Smooth muscle cell (in vitro differentiated cells): ENCODE data around the gene OSBPL1A. TPM values are rescaled to one million over a fixed set of nuclear protein-coding genes. Genes with fewer than 3 reads are reported as not detected.
A peak's percentile ranks its signal among the peaks of the same experiment; 100 is the strongest.

Source experiments
- DNase-seq: peaks from one replicate; lab custom pipeline; 2025; ENCODE audit not compliant: unreplicated experiment; lab: John Stamatoyannopoulos, UW
- H2AFZ ChIP-seq: fragments of 200-600 bp; sonication (generic); 2 replicates; pipeline ENCODE4 v1.6.0; 2016; ENCODE audit warnings: antibody characterized with exemption, low read depth, mild to moderate bottlenecking
- H3F3A ChIP-seq: fragments of 200-600 bp; sonication (generic); 2 replicates; pipeline ENCODE4 v1.6.0; 2017; ENCODE audit warnings: antibody characterized with exemption, low read depth
- H3K27ac ChIP-seq: fragments of 200-600 bp; sonication (generic); 2 replicates; pipeline ENCODE4 v1.5.1; 2016; ENCODE audit warnings: low read depth, mild to moderate bottlenecking
- H3K27me3 ChIP-seq: fragments of 200-600 bp; sonication (generic); 2 replicates; pipeline ENCODE4 v1.6.1; 2016; ENCODE audit warnings: low read depth, mild to moderate bottlenecking
- H3K36me3 ChIP-seq: fragments of 200-600 bp; sonication (generic); 2 replicates; pipeline ENCODE4 v1.5.1; 2016; ENCODE audit warnings: low read depth
- H3K4me1 ChIP-seq: fragments of 200-600 bp; sonication (generic); 2 replicates; pipeline ENCODE4 v1.5.1; 2016; ENCODE audit warnings: low read depth
- H3K4me2 ChIP-seq: fragments of 200-600 bp; sonication (generic); 2 replicates; pipeline ENCODE4 v1.6.0; 2016; ENCODE audit warnings: mild to moderate bottlenecking
- H3K4me3 ChIP-seq: fragments of 200-600 bp; sonication (generic); 2 replicates; pipeline ENCODE4 v1.5.1; 2016; ENCODE audit warnings: mild to moderate bottlenecking
- H3K79me2 ChIP-seq: fragments of 200-600 bp; sonication (generic); 2 replicates; pipeline ENCODE4 v1.6.0; 2016; ENCODE audit warnings: low read depth, mild to moderate bottlenecking
- H3K9ac ChIP-seq: fragments of 200-600 bp; sonication (generic); 2 replicates; pipeline ENCODE4 v1.6.0; 2016; ENCODE audit warnings: low read depth
- H3K9me3 ChIP-seq: fragments of 200-600 bp; sonication (generic); replicated peaks from 2 replicates; pipeline ENCODE4 v1.5.1; 2016; ENCODE audit warnings: low read depth
- H4K20me1 ChIP-seq: fragments of 200-600 bp; sonication (generic); 2 replicates; pipeline ENCODE4 v1.6.0; 2016; ENCODE audit warnings: low read depth
- WGBS: methylation state at CpG from one replicate; pipeline ENCODE4 v1.1.7; 2016; ENCODE audit warnings: low lambda C conversion rate; 5-methylcytosine and 5-hydroxymethylcytosine counted together
- polyA plus RNA-seq: library from polyadenylated mRNA; unstranded; fragments of >200 nt; fragmentation: Nextera tagmentation; extraction: Ambion mirVana; gene quantifications from 2 replicates; pipeline ENCODE4 v1.2.1, GENCODE V29; 2016
- total RNA-seq: library from RNA; depleted of rRNA; stranded (reverse); fragments of >200 nt; gene quantifications from 2 replicates; pipeline ENCODE4 v1.2.3, GENCODE V29; 2014
- TF ChIP-seq, protein P1 (sequence below): fragments of 200-600 bp; sonication (generic); IDR thresholded peaks from 2 replicates; pipeline ENCODE4 v1.5.1; 2017; ENCODE audit warnings: borderline replicate concordance, mild to moderate bottlenecking, antibody characterized with exemption; ENCODE audit not compliant: insufficient read depth, poor library complexity, severe bottlenecking

OSBPL1A gene
- total RNA-seq, result 23.4 and 29.4 TPM in 2 replicates
- 15.3 and 18.1 TPM in 2 replicates for polyA plus RNA-seq

DNA sequence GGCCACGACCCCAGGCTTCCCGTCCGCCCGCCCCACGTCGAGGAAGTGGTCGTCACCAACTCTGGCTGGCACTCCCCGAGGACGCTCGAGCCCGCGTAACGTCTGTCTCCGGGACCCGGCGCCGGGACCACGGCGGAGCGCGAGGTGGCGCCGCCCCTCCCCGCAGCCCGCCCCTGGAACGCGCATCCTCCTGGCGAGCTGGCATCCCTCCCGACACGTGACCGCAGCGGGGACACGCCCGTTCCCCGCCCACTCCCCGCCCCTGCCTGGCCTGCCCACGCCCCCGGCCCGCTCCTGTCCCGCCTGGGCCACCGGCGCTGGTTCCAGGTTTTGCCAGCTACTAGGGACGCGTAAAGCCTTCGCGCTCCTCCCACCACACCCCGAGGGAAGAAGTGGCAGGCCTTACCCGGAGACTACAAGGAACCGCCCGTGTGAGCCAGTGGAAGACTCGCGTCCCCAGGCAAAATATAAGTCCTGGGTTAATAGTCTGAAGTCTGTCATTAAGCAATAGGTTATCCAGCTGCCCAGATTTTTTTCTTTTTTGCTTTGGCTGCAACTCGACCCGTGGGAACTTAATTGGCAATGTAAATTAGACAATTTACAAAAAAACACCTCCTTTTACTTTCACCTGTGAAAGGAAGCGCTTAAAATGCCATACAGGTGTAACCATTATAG is at the start of gene OSBPL1A:
Gene OSBPL1A, minus strand, starts transcription at position 131 of the 675 bp plus-strand sequence. CDS start 20,291 bp downstream, outside the sequence.
- Histone ChIP-seq H3K27me3 (no peaks in the 10 kb centered on the region), H3K27ac (peak within 1 kb of the TSS; percentile 87), H4K20me1 (no peaks in the 10 kb centered on the region), H3K9ac (peak within 1 kb of the TSS; percentile 76), H2AFZ (peak within 1 kb of the TSS; percentile 91), H3K4me2 (peak within 1 kb of the TSS; percentile 85), H3K9me3 (no peaks in the 10 kb centered on the region), H3K36me3 (no peaks in the 10 kb centered on the region), H3F3A (peaks cover 31% of the 10 kb centered on the region), H3K79me2 (peaks cover 12% of the 10 kb centered on the region), H3K4me3 (peak within 1 kb of the TSS; percentile 81), H3K4me1 (peaks cover 42% of the 10 kb centered on the region)
- peak; percentile 92 for DNase-seq
- TF ChIP-seq, protein P1, sequence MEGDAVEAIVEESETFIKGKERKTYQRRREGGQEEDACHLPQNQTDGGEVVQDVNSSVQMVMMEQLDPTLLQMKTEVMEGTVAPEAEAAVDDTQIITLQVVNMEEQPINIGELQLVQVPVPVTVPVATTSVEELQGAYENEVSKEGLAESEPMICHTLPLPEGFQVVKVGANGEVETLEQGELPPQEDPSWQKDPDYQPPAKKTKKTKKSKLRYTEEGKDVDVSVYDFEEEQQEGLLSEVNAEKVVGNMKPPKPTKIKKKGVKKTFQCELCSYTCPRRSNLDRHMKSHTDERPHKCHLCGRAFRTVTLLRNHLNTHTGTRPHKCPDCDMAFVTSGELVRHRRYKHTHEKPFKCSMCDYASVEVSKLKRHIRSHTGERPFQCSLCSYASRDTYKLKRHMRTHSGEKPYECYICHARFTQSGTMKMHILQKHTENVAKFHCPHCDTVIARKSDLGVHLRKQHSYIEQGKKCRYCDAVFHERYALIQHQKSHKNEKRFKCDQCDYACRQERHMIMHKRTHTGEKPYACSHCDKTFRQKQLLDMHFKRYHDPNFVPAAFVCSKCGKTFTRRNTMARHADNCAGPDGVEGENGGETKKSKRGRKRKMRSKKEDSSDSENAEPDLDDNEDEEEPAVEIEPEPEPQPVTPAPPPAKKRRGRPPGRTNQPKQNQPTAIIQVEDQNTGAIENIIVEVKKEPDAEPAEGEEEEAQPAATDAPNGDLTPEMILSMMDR, result no peak
- 5% methylated on average over 27 of the region's 55 CpGs for WGBS

DNA sequence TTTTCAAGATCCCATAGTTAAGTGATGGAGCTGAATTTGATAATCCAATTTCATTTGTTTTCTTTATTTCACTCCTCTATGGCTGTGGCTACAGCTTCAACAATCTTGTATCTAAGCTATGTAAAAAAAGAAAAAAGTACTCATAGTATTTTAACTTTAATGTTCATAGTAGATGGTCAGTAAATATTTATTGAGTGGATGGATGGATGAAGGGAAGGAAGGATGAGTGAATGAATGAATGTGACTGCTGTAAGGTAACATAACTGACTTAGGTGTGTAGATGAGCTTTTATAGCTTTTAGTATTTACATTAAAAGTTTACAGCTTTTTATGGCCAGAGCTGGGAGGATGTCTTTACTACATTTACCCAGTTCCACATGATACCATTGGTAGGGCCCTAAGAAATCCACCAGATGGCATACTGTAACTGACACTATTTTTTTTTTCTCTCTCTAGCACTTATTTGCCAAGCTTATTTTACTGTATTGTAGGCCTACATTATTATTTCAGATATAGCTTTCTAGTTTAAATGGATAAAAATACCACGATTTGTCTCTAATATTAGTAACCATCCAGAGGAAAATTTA is 49.4 kb upstream of the OSBPL1A start:
- Histone ChIP-seq H3K4me3 (no peak overlapping the region), H3K9me3 (no peaks in the 10 kb centered on the region), H2AFZ (no peak overlapping the region), H4K20me1 (no peaks in the 10 kb centered on the region), H3K36me3 (peaks cover 36% of the 10 kb centered on the region), H3K4me2 (no peak overlapping the region), H3F3A (no peaks in the 10 kb centered on the region), H3K27me3 (no peaks in the 10 kb centered on the region), H3K27ac (no peak overlapping the region), H3K9ac (no peak overlapping the region), H3K4me1 (no peaks in the 10 kb centered on the region), H3K79me2 (no peaks in the 10 kb centered on the region)
- TF ChIP-seq, protein P1, result no peak
- WGBS, result 91% methylated on average over 1 of the region's 1 CpG
- DNase-seq, result no peak

DNA sequence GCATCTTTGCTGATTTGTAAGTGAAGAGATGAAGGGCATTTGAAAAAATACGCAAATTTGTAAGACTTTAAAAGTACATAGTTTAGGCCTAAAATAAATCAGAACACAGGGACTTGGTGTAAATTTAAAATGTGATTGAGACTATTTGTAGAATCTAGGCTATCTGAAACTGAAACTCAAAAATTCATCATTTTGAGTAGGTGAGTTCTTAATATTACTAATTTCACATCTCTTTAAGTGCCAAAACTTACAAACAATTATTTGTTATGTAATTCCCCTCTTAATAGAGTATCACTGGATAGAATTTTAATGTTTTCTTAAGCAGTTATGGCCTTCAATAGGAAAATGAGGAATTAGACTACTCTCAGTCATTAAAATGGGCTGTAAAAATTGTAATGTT is 48.8 kb upstream of the OSBPL1A start:
- H3K4me1 ChIP-seq, result no peaks in the 10 kb centered on the region
- WGBS, result 96% methylated on average over 1 of the region's 1 CpG
- H3K4me2 ChIP-seq, result no peak overlapping the region
- no peak overlapping the region for H3K9ac ChIP-seq
- DNase-seq, result no peak
- no peak overlapping the region for H3K4me3 ChIP-seq
- no peaks in the 10 kb centered on the region for H4K20me1 ChIP-seq
- no peaks in the 10 kb centered on the region for H3K27me3 ChIP-seq
- no peaks in the 10 kb centered on the region for H3K79me2 ChIP-seq
- H3K9me3 ChIP-seq, result no peaks in the 10 kb centered on the region
- TF ChIP-seq, protein P1, result no peak
- H2AFZ ChIP-seq, result no peak overlapping the region
- no peaks in the 10 kb centered on the region for H3F3A ChIP-seq
- peaks cover 34% of the 10 kb centered on the region for H3K36me3 ChIP-seq
- H3K27ac ChIP-seq, result no peak overlapping the region
